ENCODE measurements around the gene FCHSD2.
"Not testable (repeated sequence)": the region's sequence is repeated elsewhere in the genome, so short reads cannot be mapped to it uniquely, and the experiment has no call there.

FCHSD2 gene

DNA sequence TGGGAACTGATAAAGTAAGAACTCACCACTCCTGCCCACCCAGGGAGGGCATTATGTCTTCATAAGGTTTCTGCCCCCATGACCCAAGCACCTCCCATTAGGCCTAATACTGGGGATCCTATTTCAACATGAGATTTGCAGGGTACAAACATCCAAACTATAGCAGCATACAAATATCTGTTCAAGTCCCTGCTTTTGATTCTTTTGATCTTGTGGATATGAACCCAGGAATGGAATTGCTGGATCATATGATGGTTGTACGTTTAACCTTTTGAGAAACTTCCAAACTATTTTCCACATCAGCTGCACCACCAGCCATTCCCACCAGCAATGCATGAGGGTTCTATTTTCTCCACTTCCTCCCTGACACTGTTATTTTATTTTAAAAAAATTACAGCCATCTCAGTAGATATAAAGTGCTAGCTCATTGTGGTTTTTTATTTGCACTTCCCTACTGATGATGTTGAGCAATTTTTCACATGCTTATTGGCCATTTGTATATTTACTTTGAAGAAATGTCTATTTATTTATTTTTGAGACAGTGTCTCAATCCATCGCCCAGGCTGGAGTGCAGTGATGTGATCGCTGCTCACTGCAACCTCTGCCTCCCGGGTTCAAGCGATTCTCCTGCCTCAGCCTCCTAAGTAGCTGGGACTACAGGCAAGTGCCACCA is 335.0 kb downstream of the FCHSD2 start:
- H3K4me2 ChIP-seq (ENCODE audit: low read length) = no peak overlapping the region
- H3K4me1 ChIP-seq (ENCODE audit: insufficient read depth, low read length, severe bottlenecking) = peaks cover 14% of the 10 kb centered on the region
- 0 out of 2 replicates have a peak, but pooled peaks cover 3% of the 10 kb centered on the region for H3F3A ChIP-seq (ENCODE audit: insufficient read depth, low read length)
- H4K20me1 ChIP-seq (ENCODE audit: insufficient read depth, low read length) = no peaks in the 10 kb centered on the region
- no peak for TF ChIP-seq EZH2 (IDR thresholded peaks at IDR 0.05; ENCODE audit: borderline replicate concordance, low read length)
- TF ChIP-seq, protein P1, sequence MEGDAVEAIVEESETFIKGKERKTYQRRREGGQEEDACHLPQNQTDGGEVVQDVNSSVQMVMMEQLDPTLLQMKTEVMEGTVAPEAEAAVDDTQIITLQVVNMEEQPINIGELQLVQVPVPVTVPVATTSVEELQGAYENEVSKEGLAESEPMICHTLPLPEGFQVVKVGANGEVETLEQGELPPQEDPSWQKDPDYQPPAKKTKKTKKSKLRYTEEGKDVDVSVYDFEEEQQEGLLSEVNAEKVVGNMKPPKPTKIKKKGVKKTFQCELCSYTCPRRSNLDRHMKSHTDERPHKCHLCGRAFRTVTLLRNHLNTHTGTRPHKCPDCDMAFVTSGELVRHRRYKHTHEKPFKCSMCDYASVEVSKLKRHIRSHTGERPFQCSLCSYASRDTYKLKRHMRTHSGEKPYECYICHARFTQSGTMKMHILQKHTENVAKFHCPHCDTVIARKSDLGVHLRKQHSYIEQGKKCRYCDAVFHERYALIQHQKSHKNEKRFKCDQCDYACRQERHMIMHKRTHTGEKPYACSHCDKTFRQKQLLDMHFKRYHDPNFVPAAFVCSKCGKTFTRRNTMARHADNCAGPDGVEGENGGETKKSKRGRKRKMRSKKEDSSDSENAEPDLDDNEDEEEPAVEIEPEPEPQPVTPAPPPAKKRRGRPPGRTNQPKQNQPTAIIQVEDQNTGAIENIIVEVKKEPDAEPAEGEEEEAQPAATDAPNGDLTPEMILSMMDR (IDR thresholded peaks at IDR 0.05; ENCODE audit: low read length) = no peak
- H3K9me2 ChIP-seq (ENCODE audit: low read depth, low read length) = no peaks in the 10 kb centered on the region
- no peak overlapping the region for H3K4me3 ChIP-seq (ENCODE audit: low read depth, low read length, poor library complexity, severe bottlenecking)
- H3K27ac ChIP-seq (ENCODE audit: low read depth, low read length, poor library complexity, severe bottlenecking) = peak overlapping the region; percentile 59
- H3K9me3 ChIP-seq (ENCODE audit: low read length) = no peaks in the 10 kb centered on the region
- peaks cover 2% of the 10 kb centered on the region; the same call in 1 of the 2 replicates for H3K79me2 ChIP-seq (ENCODE audit: insufficient read depth, low read length)
- H2AFZ ChIP-seq (ENCODE audit: low read length) = no peak overlapping the region
- no peaks in the 10 kb centered on the region for H3K27me3 ChIP-seq (ENCODE audit: insufficient read depth, low read length)
- peaks cover 20% of the 10 kb centered on the region for H3K36me3 ChIP-seq (ENCODE audit: insufficient read depth, low read length)
- no peak overlapping the region for H3K9ac ChIP-seq (ENCODE audit: low read length)

- not testable (repeated sequence) for H3K4me3 ChIP-seq (ENCODE audit: low read depth, low read length, poor library complexity, severe bottlenecking); H3K79me2 ChIP-seq (ENCODE audit: insufficient read depth, low read length); H3K9me2 ChIP-seq (ENCODE audit: low read depth, low read length); H3K9me3 ChIP-seq (ENCODE audit: low read length); H4K20me1 ChIP-seq (ENCODE audit: insufficient read depth, low read length); H3K4me1 ChIP-seq (ENCODE audit: insufficient read depth, low read length, severe bottlenecking); H3K27me3 ChIP-seq (ENCODE audit: insufficient read depth, low read length); H3K4me2 ChIP-seq (ENCODE audit: low read length); H2AFZ ChIP-seq (ENCODE audit: low read length); H3K27ac ChIP-seq (ENCODE audit: low read depth, low read length, poor library complexity, severe bottlenecking); H3K9ac ChIP-seq (ENCODE audit: low read length); H3F3A ChIP-seq (ENCODE audit: insufficient read depth, low read length)
- H3K36me3 ChIP-seq (ENCODE audit: insufficient read depth, low read length) = peaks cover 20% of the 10 kb centered on the region
Observed at GRCh38 chr11:72806378-72806777, 335.7 kb downstream of the FCHSD2 start.

DNA sequence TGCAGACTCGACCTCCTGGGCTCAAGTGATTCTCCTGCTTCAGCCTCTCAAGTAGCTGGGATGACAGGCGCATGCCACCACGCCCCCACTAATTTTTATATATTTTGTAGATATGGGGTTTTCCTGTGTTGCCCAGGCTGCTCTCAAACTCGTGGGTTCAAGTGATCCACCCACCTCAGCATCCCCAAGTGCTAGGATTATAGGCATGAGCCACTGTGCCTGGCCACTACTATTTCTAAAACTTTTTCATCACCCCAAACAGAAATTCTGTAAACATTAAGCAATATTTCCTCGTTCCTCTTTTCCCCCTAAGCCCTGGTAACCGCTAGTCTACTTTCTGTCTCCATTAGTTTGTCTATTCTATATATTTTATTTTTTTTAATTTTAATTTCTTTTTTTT is 336.9 kb downstream of the FCHSD2 start:
- Histone ChIP-seq H3K4me3 (ENCODE audit: low read depth, low read length, poor library complexity, severe bottlenecking) (no peak overlapping the region), H3F3A (ENCODE audit: insufficient read depth, low read length) (0 out of 2 replicates have a peak, but pooled peaks cover 3% of the 10 kb centered on the region), H3K27ac (ENCODE audit: low read depth, low read length, poor library complexity, severe bottlenecking) (no peak overlapping the region), H3K4me2 (ENCODE audit: low read length) (no peak overlapping the region), H4K20me1 (ENCODE audit: insufficient read depth, low read length) (no peaks in the 10 kb centered on the region), H3K9me3 (ENCODE audit: low read length) (no peaks in the 10 kb centered on the region), H3K27me3 (ENCODE audit: insufficient read depth, low read length) (no peaks in the 10 kb centered on the region), H3K9me2 (ENCODE audit: low read depth, low read length) (no peaks in the 10 kb centered on the region), H3K36me3 (ENCODE audit: insufficient read depth, low read length) (peaks cover 13% of the 10 kb centered on the region), H3K4me1 (ENCODE audit: insufficient read depth, low read length, severe bottlenecking) (peaks cover 7% of the 10 kb centered on the region), H3K79me2 (ENCODE audit: insufficient read depth, low read length) (no peaks in the 10 kb centered on the region), H2AFZ (ENCODE audit: low read length) (no peak overlapping the region), H3K9ac (ENCODE audit: low read length) (no peak overlapping the region)
- TF ChIP-seq, protein P1 (IDR thresholded peaks at IDR 0.05; ENCODE audit: low read length) = no peak
- TF ChIP-seq EZH2 (IDR thresholded peaks at IDR 0.05; ENCODE audit: borderline replicate concordance, low read length) = no peak

DNA sequence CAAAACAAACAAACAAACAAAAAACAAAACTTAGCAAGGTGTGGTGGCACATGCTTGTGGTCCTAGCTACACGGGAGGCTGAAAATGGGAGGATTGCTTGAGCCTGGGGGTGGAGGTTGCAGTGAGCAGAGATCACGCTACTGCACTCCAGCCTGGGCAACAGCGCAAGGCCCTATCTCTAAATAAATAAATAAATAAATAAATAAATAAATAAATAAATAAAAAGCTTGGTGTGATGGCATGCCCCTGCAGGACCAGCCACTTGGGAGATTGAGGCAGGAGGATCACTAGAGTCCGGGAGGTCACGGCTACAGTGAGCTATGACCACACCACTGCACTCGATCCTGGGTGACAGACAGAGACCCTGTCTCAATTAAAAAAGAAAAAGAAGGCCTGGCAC is 339.3 kb downstream of the FCHSD2 start:
- 0 out of 2 replicates have a peak, but pooled peaks cover 3% of the 10 kb centered on the region for H3F3A ChIP-seq (ENCODE audit: insufficient read depth, low read length)
- no peak overlapping the region for H3K4me2 ChIP-seq (ENCODE audit: low read length)
- H3K4me3 ChIP-seq (ENCODE audit: low read depth, low read length, poor library complexity, severe bottlenecking) = no peak overlapping the region
- TF ChIP-seq, protein P1 (IDR thresholded peaks at IDR 0.05; ENCODE audit: low read length) = no peak
- no peak for TF ChIP-seq EZH2 (IDR thresholded peaks at IDR 0.05; ENCODE audit: borderline replicate concordance, low read length)
- H2AFZ ChIP-seq (ENCODE audit: low read length) = no peak overlapping the region
- no peaks in the 10 kb centered on the region for H3K79me2 ChIP-seq (ENCODE audit: insufficient read depth, low read length)
- no peaks in the 10 kb centered on the region for H3K9me3 ChIP-seq (ENCODE audit: low read length)
- H3K4me1 ChIP-seq (ENCODE audit: insufficient read depth, low read length, severe bottlenecking) = peaks cover 14% of the 10 kb centered on the region
- peaks cover 3% of the 10 kb centered on the region; the same call in 1 of the 2 replicates for H3K36me3 ChIP-seq (ENCODE audit: insufficient read depth, low read length)
- H3K27ac ChIP-seq (ENCODE audit: low read depth, low read length, poor library complexity, severe bottlenecking) = no peak overlapping the region
- no peaks in the 10 kb centered on the region for H4K20me1 ChIP-seq (ENCODE audit: insufficient read depth, low read length)
- no peak overlapping the region for H3K9ac ChIP-seq (ENCODE audit: low read length)
- no peaks in the 10 kb centered on the region for H3K27me3 ChIP-seq (ENCODE audit: insufficient read depth, low read length)
- no peaks in the 10 kb centered on the region for H3K9me2 ChIP-seq (ENCODE audit: low read depth, low read length)

Measured in OCI-LY1 (cell line).